ENCODE data around the gene MATN4. TPM values are rescaled to one million over a fixed set of nuclear protein-coding genes. Genes with fewer than 3 reads are reported as not detected.

The MATN4 gene
- total RNA-seq, 1 donor from 2014 or later = not detected

- Histone ChIP-seq H3K4me3 (peak overlapping the region; percentile 85), H3K36me3 (peaks cover 9% of the 10 kb centered on the region), H3K27me3 (ENCODE audit: low read depth) (no peaks in the 10 kb centered on the region), H3K27ac (replicated peaks) (peak overlapping the region; percentile 94), H3K9me3 (replicated peaks) (no peaks in the 10 kb centered on the region), H3K4me1 (peaks cover 100% of the 10 kb centered on the region)
- DNase-seq = peak; percentile 73
- TF ChIP-seq CTCF (IDR thresholded peaks at IDR 0.05; ENCODE audit: borderline replicate concordance) = no peak
- intact Hi-C loops (cut with micrococcal nuclease) = no loop called here
Measured at GRCh38 chr20:45341939-45342854, 34.1 kb upstream of the MATN4 start.

GRCh38 chr20:45341579-45341938, 33.5 kb upstream of the MATN4 start:
- TF ChIP-seq CTCF (IDR thresholded peaks at IDR 0.05; ENCODE audit: borderline replicate concordance) = no peak
- intact Hi-C loops (cut with micrococcal nuclease) = no loop called here
- H3K27ac ChIP-seq (replicated peaks) = peak overlapping the region; percentile 94
- no peaks in the 10 kb centered on the region for H3K27me3 ChIP-seq (ENCODE audit: low read depth)
- peaks cover 100% of the 10 kb centered on the region for H3K4me1 ChIP-seq
- DNase-seq = no peak
- no peaks in the 10 kb centered on the region for H3K9me3 ChIP-seq (replicated peaks)
- H3K36me3 ChIP-seq = peaks cover 9% of the 10 kb centered on the region
- H3K4me3 ChIP-seq = peak overlapping the region; percentile 55

DNA sequence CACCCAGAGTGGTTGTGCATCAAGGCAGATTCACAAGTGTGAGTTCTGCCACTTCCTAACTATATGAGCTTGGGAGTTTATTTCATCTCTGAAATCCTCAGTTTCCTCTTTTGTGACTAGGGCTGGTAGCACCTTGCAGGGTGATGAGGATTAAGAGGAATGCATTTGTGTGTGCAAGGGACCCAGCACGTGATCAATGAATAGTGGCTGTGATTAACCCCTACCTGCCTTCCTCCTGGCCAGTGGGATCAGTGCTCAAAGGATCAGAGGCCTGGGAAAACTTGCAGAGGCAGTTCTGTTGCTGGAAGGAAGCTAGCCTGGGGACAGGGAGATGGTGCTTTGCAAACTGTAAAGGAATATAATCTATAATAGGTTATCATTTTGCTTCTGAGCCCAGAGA, 32.9 kb upstream of the MATN4 start:
- no peaks in the 10 kb centered on the region for H3K9me3 ChIP-seq (replicated peaks)
- H3K36me3 ChIP-seq = peaks cover 9% of the 10 kb centered on the region
- no peak for DNase-seq
- H3K4me3 ChIP-seq = peak overlapping the region; percentile 55
- H3K27ac ChIP-seq (replicated peaks) = peak overlapping the region; percentile 94
- TF ChIP-seq CTCF (IDR thresholded peaks at IDR 0.05; ENCODE audit: borderline replicate concordance) = no peak
- H3K4me1 ChIP-seq = peaks cover 100% of the 10 kb centered on the region
- intact Hi-C loops (cut with micrococcal nuclease) = no loop called here
- H3K27me3 ChIP-seq (ENCODE audit: low read depth) = no peaks in the 10 kb centered on the region

DNA sequence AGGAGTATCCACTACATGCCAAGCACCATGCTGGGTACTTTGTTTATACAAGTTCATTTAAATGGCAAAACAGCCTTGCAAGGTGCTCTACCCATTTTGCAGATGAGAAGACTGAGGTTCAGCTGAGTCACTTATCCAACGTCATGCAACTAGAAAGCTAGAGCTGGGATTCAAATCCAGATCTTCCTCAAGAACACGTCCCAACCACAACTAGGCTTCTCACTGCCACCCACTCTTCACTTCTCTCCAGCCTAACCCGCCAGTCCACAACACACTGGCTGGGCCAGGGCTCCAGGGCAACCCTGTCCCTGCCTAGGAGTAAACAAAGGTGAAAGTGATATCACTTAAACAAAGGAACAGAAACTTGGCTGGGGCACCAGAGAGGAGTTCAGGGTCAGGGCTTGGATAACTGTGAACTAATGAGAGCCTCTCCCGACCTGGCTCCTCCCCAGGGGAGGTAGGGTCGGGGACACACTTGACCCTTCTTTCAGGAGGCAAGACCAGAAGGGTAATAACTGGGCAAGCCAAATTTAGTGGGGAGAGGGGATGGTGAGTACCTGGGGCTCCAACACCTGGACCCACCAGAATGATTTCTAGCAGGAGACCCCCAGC, 32.2 kb upstream of the MATN4 start:
- Histone ChIP-seq H3K27me3 (ENCODE audit: low read depth) (no peaks in the 10 kb centered on the region), H3K4me3 (peak overlapping the region; percentile 55), H3K27ac (replicated peaks) (peak overlapping the region; percentile 94), H3K36me3 (peaks cover 15% of the 10 kb centered on the region), H3K4me1 (peaks cover 99% of the 10 kb centered on the region), H3K9me3 (replicated peaks) (no peaks in the 10 kb centered on the region)
- intact Hi-C loops (cut with micrococcal nuclease) = no loop called here
- DNase-seq = peak; percentile 46
- no peak for TF ChIP-seq CTCF (IDR thresholded peaks at IDR 0.05; ENCODE audit: borderline replicate concordance)

- no peak for DNase-seq
- no peaks in the 10 kb centered on the region for H3K27me3 ChIP-seq (ENCODE audit: low read depth)
- TF ChIP-seq CTCF (IDR thresholded peaks at IDR 0.05; ENCODE audit: borderline replicate concordance) = no peak
- no peak overlapping the region for H3K4me3 ChIP-seq
- intact Hi-C loops (cut with micrococcal nuclease) = no loop called here
- H3K36me3 ChIP-seq = peaks cover 20% of the 10 kb centered on the region
- peak overlapping the region; percentile 94 for H3K27ac ChIP-seq (replicated peaks)
- peaks cover 93% of the 10 kb centered on the region for H3K4me1 ChIP-seq
- no peaks in the 10 kb centered on the region for H3K9me3 ChIP-seq (replicated peaks)
Measured at GRCh38 chr20:45339799-45340198, 31.7 kb upstream of the MATN4 start.
